Jurkat, Clone E6-1 (cell line): ENCODE results near the gene SHTN1.

Experiments
- DNase-seq: peaks from one replicate; pipeline ENCODE4 v3.0.0-alpha.2; 2011; ENCODE audit warnings: low read depth, low spot score
- H3K4me3 ChIP-seq: 2 replicates; pipeline ENCODE4 v1.5.1; 2011; ENCODE audit warnings: mild to moderate bottlenecking, low read length, control low read depth, moderate library complexity

Gene SHTN1

DNA sequence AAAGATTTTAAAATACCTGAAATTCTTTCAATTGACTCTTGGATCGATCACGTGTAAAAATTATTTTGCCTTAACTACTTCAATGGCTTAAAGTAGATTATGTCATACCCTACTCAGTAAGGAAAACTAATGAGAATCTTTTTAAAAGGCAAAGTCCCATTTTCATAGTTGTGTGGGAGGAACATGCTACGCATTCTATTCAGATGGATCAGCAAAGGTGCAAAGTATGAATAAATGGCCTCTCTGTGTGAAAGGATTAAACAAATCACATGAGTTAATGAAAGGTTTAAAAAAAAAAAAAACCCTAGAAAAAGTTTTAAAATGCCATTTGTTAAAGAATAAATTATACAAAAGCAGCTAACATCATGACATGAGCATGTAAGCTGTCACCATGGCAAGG is 78.6 kb downstream of the SHTN1 start:
- no peak for DNase-seq
- H3K4me3 ChIP-seq = no peak overlapping the region

- no peak for DNase-seq
- no peak overlapping the region for H3K4me3 ChIP-seq
Measured at GRCh38 chr10:116925056-116925455, 79.9 kb downstream of the SHTN1 start.

DNA sequence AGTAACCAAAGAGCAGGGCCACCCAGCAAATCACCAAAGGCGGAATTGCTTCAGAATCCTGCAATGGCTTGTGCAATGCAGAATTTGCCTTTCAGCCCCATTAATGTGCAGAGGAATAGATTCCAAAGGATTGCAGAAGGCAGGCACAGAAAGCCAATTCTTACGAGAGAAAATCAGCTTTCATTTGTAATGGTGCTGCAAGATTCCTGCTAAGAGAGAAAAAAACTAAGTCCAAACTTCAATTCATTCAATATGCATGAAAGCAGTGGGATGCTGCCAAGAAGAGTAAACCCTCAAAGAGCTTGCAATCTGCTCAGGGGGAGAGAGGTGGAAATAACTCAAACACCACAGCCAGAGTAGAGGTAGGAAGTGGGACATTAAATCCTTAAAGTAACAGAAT is 85.3 kb downstream of the SHTN1 start:
- no peak for DNase-seq
- no peak overlapping the region for H3K4me3 ChIP-seq

DNA sequence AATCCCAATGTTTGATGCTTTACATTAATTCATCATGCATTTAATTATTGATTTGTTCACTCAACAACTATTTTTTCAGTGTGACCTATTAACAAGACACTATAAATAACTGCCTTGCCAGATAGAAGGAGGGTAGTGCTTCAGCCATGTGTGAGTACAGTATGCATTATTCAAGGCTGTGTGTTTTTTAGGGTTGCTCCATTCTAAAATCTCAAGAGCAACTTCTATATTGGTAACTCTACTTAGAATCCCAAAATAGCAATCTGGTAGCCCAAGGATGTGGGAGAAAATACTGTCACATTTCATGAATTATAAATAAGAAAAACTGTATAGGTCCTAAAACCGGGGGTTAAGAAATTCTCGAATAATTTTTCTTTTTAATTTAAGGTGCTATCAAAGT is 85.8 kb downstream of the SHTN1 start:
- H3K4me3 ChIP-seq = no peak overlapping the region
- no peak for DNase-seq

- DNase-seq = no peak
- H3K4me3 ChIP-seq = no peak overlapping the region
Measured at GRCh38 chr10:116918583-116918982, 86.4 kb downstream of the SHTN1 start.

DNA sequence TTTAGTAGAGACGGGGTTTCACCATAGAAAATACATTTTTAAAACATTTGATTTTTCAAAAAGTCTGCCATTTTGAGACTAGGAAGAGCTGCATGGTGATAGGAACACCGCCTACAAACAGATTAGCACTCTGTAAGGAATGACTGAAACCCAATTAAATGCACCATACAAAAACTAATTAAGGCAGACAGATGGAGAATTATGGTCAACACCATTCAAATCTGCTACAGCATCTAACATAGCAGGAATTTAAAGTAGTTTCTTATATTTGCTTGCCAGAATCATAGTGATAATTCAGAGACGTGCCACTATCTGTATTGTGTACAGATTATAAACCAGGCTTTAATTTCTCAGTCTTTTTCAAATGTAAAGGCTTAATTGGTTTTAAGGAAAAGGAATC is 87.5 kb downstream of the SHTN1 start:
- H3K4me3 ChIP-seq = no peak overlapping the region
- no peak for DNase-seq

DNA sequence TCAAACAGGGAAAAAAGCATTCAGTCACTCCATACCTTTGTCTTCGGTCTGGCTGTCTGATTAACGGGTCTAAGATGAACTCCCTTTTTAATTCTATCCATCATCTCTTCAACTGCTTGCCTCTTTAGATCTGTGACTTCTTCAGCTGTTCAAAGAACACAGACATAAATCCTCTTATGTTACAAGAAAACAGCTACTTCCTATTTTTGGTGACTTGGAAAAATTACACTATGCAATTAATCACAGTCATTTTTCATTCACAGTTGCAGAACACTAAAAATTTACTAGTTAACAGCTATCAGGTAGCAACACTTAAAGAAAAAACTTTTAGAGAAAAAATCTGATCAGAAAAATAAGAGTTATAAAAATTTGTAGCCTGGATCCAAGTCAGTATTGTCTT is 89.6 kb downstream of the SHTN1 start:
- H3K4me3 ChIP-seq = no peak overlapping the region

GRCh38 chr10:116913695-116914094 is 91.3 kb downstream of the SHTN1 start:
- DNase-seq = no peak

More for the DNA sequence above, 89.6 kb downstream of the SHTN1 start:
- DNase-seq = no peak

GRCh38 chr10:116912162-116912561 is 92.8 kb downstream of the SHTN1 start:
- H3K4me3 ChIP-seq = no peak overlapping the region
- no peak for DNase-seq

More at GRCh38 chr10:116913695-116914094, 91.3 kb downstream of the SHTN1 start:
- no peak overlapping the region for H3K4me3 ChIP-seq

GRCh38 chr10:116910910-116911309 is 94.1 kb downstream of the SHTN1 start:
- no peak for DNase-seq
- H3K4me3 ChIP-seq = no peak overlapping the region

- no peak for DNase-seq
- no peak overlapping the region for H3K4me3 ChIP-seq
Measured at GRCh38 chr10:116909307-116909706, 95.7 kb downstream of the SHTN1 start.

DNA sequence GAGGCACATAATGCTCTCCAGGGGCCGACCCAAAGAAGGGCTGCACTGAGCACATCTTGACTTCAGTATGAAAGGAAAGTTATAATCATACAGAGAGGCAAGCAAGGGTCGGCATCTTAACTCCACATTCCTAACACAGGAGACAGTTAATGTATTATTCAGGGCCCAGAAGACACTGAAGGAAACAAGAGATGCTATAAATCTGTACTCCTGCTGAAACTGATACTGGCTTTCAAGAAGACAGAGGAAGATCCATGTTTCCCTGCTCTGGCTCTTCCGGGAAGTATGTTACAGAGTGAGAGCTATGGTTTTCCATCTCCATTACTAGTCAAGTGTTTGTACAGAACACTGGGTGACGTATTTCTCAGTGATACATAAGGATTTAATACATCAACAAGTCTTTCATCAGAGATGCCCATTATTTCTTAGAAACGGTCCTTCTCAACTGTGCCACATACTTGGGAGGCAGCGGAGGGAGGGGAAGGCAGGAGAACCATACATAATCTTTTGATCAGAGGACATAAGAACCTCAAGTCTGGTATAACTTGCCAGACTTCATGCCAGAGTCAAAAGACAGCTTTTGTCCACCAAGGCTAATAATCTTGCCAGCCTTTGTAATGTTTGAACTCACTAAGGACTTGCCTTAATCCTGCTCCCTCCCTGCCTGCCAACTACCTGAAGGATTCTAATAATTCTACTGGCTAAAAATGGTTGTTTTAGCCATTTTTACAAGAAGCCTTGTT is 97.6 kb downstream of the SHTN1 start:
- no peak overlapping the region for H3K4me3 ChIP-seq
- no peak for DNase-seq

- no peak for DNase-seq
Measured at GRCh38 chr10:116905845-116906210, 99.2 kb downstream of the SHTN1 start.

GRCh38 chr10:116899626-116900025 is 105.4 kb downstream of the SHTN1 start:
- DNase-seq = no peak
- no peak overlapping the region for H3K4me3 ChIP-seq

More at GRCh38 chr10:116905845-116906210, 99.2 kb downstream of the SHTN1 start:
- H3K4me3 ChIP-seq = no peak overlapping the region

GRCh38 chr10:116893686-116894037 is 111.3 kb downstream of the SHTN1 start:
- DNase-seq = no peak
- H3K4me3 ChIP-seq = no peak overlapping the region

DNA sequence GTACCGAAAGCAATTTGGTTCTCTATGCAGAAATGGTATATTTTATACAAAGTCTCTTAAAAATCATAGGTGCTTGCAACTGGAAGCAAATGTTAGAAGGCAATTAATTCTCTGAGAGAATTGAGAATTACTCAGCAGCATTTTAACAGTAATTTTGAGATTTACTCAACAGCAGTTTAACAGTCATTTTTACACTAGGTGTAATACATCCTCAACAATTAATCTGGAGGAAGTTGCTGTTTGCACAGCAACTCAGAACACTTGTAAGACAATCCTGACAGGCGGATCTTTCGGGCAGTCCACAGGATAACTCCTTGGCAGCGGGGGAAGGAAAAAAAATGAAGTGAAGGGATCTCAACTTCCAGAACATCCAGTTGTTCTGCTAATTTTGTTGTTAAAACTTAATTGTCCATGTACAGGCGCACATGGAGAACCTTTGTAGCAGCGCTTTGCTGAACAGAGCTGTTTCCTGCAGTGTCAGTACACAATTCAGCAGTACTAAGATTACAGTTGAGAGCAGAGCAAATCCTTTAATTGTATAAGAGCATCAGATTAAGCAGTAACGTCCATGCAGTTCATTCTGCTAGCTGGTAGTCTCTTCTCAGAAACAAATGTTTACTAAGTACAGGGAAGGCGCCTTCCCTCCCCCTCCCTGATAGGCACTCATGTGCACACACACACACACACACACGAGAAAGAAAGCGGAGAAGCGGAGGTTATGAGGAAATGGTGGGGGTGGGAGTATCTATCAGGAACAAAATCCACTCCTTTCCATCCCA is 111.9 kb downstream of the SHTN1 start:
- no peak for DNase-seq

GRCh38 chr10:116891208-116891607 is 113.8 kb downstream of the SHTN1 start:
- DNase-seq = no peak
- H3K4me3 ChIP-seq = no peak overlapping the region

More for the DNA sequence above, 111.9 kb downstream of the SHTN1 start:
- H3K4me3 ChIP-seq = no peak overlapping the region

- DNase-seq = no peak
- no peak overlapping the region for H3K4me3 ChIP-seq
Measured at GRCh38 chr10:116889066-116889465, 115.9 kb downstream of the SHTN1 start.

DNA sequence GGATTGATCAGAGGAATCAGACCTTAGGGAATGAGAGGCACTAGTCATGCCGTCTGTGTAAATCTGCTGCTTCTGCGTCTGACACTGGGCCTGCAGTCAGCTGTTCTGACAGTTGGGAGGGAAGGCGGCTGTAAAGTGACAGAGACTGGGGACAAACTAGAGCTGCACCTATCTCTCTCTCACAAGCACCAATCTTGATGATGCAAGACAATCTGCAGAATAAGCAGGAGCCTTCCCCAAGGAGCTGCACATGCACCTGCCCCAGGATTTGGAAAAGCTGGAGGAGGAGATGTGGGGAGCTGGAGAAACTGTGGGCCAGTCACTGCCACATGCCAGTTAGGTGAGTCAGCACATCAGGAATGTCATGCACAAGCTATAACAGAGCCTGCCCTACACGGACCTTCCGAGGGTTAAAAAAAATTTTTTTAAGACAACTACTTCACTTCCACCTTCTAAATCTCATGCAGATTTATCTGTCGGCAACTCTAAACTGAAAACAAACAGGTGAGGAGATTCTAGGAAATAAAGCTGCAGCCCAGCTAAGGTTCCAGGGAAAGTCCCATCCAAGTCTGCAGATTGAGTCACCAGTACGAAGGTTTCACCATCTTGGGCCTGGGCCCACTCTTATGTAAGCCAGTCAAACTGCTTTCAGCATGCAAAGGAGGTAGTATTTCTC is 116.5 kb downstream of the SHTN1 start:
- no peak for DNase-seq
- H3K4me3 ChIP-seq = no peak overlapping the region

GRCh38 chr10:116886772-116887171 is 118.2 kb downstream of the SHTN1 start:
- H3K4me3 ChIP-seq = no peak overlapping the region
- no peak for DNase-seq
